Activated naive CD8-positive, alpha-beta T cell treated with anti-CD3 and anti-CD28 coated beads, Interleukin-2, amount 10 ng/mL, durations not matched to agents 7 days and 5 days (primary cell): ENCODE measurements around the gene CHD2. TPM values are rescaled to one million over a fixed set of nuclear protein-coding genes. Genes with fewer than 3 reads are reported as not detected.
"Not testable (repeated sequence)": the region's sequence is repeated elsewhere in the genome, so short reads cannot be mapped to it uniquely, and the experiment has no call there.

Experiments used
- ATAC-seq: fragments of 150-1000 bp; cut with Tn5 transposase; one replicate; pipeline ENCODE4 v1.10.0; 2021; ENCODE audit warnings: low read depth, moderate library complexity
- POLR2A ChIA-PET: fragments of 350-600 bp; sonication (Branson Sonifier 250); formaldehyde crosslinking; loops from one replicate; lab custom pipeline; 2021; ENCODE audit warnings: antibody characterized with exemption; lab: Charles Lee
- DNase-seq: peaks from one replicate; pipeline ENCODE4 v3.0.0; 2021
- H3K27ac Mint-ChIP-seq: one replicate; pipeline ENCODE4 v1.8.0; 2022; ENCODE audit warnings: mild to moderate bottlenecking, mixed read lengths
- H3K27me3 Mint-ChIP-seq: one replicate; pipeline ENCODE4 v1.8.0; 2022; ENCODE audit warnings: mild to moderate bottlenecking, moderate library complexity, mixed read lengths
- H3K36me3 Mint-ChIP-seq: one replicate; pipeline ENCODE4 v1.8.0; 2021; ENCODE audit warnings: mild to moderate bottlenecking, mixed read lengths
- H3K4me1 Mint-ChIP-seq: one replicate; pipeline ENCODE4 v1.8.0; 2021; ENCODE audit warnings: mixed read lengths
- H3K4me3 Mint-ChIP-seq: one replicate; pipeline ENCODE4 v1.8.0; 2022; ENCODE audit warnings: mild to moderate bottlenecking, moderate library complexity, mixed read lengths
- H3K9me3 Mint-ChIP-seq: one replicate; pipeline ENCODE4 v1.8.0; 2021; ENCODE audit warnings: mixed read lengths
- total RNA-seq, 2 experiments: library from RNA; stranded (reverse); gene quantifications; one replicate each; pipeline ENCODE4 v1.2.3, GENCODE V29; 2021

CHD2 gene
- total RNA-seq, 2 experiments from 2014 or later = 218 to 236 TPM

DNA sequence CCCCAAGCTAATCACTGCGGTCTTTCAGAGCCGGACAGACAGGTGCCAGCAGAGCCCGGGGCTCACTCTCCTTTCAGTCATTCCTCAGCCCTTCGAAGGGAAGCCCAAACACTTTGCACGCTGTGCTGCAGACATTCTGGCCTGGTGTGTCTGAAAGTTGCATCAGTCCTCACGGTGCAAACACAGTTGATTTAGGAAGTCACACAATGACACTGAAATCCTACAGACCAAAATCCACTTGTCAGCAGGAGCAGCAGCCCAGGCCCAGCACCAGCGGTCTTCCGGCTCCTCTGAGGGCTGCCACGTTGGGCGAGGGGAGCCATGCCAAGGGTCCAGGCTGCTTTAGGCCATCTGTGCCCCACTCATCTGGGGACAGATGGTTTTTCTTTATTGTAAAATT, 127.3 kb downstream of the CHD2 start:
- H3K27ac Mint-ChIP-seq = no peak overlapping the region
- H3K27me3 Mint-ChIP-seq = no peaks in the 10 kb centered on the region
- H3K9me3 Mint-ChIP-seq = no peaks in the 10 kb centered on the region
- peaks cover 37% of the 10 kb centered on the region for H3K4me1 Mint-ChIP-seq
- H3K4me3 Mint-ChIP-seq = no peak overlapping the region
- POLR2A ChIA-PET = interaction anchor here (0.6 kb wide), 1 partner anchor 232 kb away, joined by 3 read pairs; no protein-coding TSS in a partner anchor
- ATAC-seq (no peak), DNase-seq (no peak)
- H3K36me3 Mint-ChIP-seq = peaks cover 36% of the 10 kb centered on the region

DNA sequence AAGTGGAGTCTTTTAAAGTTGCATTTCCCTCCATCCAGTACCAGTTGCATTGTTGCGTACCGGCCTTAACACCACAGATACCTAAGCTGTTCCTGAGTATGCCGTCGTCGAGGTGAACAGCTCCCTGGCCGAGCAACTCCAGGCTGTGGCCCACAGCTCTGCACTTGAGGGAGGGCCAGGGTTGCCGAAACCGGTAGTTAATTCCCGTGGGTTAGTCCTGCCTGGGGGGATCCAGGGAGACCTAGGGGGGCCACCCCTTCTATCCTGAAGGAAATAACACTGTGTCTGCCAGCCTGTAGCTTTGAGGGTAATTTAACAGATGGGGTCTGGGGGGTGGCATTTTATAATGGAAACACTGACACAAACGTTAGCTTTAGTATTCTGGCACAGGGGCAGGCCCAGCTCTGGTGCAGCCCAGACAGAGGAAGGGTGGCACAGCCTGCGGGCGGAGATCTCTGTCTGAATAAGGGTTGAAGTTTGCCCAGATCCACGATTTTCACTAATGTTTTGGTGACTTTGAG, 128.0 kb downstream of the CHD2 start:
- POLR2A ChIA-PET = interaction anchor here (0.6 kb wide), 1 partner anchor 233 kb away, joined by 3 read pairs; no protein-coding TSS in a partner anchor
- ATAC-seq (no peak), DNase-seq (no peak)
- Mint-ChIP-seq H3K9me3 (no peaks in the 10 kb centered on the region), H3K36me3 (peaks cover 28% of the 10 kb centered on the region), H3K4me3 (no peak overlapping the region), H3K27ac (no peak overlapping the region), H3K4me1 (peaks cover 30% of the 10 kb centered on the region), H3K27me3 (no peaks in the 10 kb centered on the region)

DNA sequence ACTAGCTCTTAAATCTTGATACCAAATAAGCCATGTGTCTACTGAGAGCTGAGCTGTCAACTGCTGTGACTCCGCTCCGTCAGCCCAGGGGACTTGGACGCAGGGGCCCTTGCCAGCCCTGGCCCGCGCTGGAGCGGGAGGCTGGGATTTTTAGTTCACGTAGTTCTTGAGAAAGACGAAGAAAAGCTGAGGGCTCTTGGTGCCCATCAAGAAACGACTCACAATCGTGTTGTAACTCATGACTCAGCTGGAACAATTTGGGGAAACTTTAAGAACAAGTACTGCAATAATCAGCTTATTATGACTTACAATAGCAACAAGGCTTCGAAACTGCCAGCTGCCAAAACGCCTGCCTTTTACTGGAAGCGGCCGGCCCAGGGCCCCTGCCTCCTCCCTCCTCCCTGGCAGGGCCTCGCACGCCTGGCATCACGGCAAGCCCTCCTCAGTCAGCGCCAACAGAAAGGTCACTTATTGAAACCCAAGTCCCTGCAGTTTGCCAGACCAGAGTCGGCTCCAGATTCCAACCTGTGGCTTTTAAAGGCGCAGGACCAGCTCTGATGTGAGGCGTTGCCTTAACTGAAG, 128.6 kb downstream of the CHD2 start:
- no peaks in the 10 kb centered on the region for H3K27me3 Mint-ChIP-seq
- DNase-seq (no peak), ATAC-seq (no peak)
- H3K9me3 Mint-ChIP-seq = no peaks in the 10 kb centered on the region
- H3K36me3 Mint-ChIP-seq = peaks cover 23% of the 10 kb centered on the region
- no peak overlapping the region for H3K4me3 Mint-ChIP-seq
- POLR2A ChIA-PET = no interaction called here
- H3K27ac Mint-ChIP-seq = no peak overlapping the region
- peaks cover 25% of the 10 kb centered on the region for H3K4me1 Mint-ChIP-seq

DNA sequence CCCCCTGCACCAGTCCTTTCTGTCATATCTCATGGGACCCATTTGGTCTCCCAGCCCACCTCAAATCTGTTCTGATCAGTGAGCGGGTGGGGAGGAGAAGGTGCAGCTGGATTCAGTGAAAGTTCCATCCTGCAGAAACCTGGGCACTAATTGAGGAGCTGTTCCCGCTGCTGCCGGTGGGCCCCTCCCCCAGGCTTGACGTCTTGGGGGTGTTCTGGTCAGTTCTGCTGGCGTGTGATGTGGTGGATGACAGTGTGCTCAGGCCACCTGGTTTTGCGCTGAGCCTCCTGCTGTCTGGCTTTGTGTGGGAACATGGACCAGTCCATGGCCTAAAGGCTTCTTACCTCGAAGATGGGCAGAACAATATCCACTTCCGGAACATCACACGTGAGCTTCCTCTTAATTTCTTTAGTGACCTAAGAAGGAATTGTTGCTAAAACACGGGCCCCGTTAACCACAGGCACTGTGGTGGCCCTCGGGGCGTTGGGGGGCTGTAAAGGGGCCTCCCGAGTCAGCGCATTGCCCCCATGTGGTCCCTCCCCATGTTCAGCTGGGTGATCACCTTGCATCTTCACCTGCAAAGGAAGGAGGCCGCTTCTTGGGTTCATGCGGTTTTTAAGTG, 129.2 kb downstream of the CHD2 start:
- ATAC-seq (no peak), DNase-seq (no peak)
- H3K27me3 Mint-ChIP-seq = no peaks in the 10 kb centered on the region
- H3K9me3 Mint-ChIP-seq = no peaks in the 10 kb centered on the region
- H3K36me3 Mint-ChIP-seq = peaks cover 17% of the 10 kb centered on the region
- no peak overlapping the region for H3K27ac Mint-ChIP-seq
- H3K4me1 Mint-ChIP-seq = peaks cover 20% of the 10 kb centered on the region
- POLR2A ChIA-PET = interaction anchor here (0.5 kb wide), 1 partner anchor 230 kb away, joined by 3 read pairs; no protein-coding TSS in a partner anchor
- no peak overlapping the region for H3K4me3 Mint-ChIP-seq

DNA sequence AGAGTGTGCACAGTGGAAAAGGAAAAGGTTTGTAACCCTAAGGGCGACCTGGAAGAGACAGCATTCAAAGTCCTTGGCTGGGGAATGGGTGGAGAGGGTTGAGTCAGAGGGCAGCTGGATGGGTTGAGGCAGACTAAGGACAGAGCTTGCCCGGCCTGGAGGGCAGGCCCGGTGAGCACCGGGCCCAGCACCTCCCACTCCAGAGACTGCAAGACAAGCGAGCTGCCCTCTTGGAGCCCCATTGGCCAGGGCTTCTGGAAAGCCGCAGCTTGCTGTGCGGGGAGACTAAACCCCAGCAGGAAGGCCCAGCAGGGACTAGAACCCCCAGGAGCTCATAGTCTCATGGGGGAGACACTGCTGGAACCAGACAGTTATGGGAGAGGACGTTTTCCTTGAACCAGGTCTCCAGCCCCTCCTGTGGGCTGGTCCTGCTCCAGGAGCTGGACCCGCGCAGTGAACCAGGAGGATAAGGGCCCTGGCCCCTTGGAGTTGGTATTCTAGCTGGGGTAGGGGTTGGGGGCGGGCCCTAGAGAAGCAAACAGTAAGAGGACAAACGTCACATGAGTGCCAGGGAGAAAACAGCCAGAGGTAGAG, 129.8 kb downstream of the CHD2 start:
- H3K4me3 Mint-ChIP-seq = no peak overlapping the region
- no peaks in the 10 kb centered on the region for H3K9me3 Mint-ChIP-seq
- ATAC-seq (no peak), DNase-seq (peak; percentile 38)
- H3K36me3 Mint-ChIP-seq = peaks cover 11% of the 10 kb centered on the region
- no peak overlapping the region for H3K27ac Mint-ChIP-seq
- POLR2A ChIA-PET = interaction anchor here (0.5 to 1.1 kb wide), 2 partner anchors 12 to 231 kb away, joined by 3 read pairs; no protein-coding TSS in a partner anchor
- H3K27me3 Mint-ChIP-seq = no peaks in the 10 kb centered on the region
- H3K4me1 Mint-ChIP-seq = peaks cover 15% of the 10 kb centered on the region

DNA sequence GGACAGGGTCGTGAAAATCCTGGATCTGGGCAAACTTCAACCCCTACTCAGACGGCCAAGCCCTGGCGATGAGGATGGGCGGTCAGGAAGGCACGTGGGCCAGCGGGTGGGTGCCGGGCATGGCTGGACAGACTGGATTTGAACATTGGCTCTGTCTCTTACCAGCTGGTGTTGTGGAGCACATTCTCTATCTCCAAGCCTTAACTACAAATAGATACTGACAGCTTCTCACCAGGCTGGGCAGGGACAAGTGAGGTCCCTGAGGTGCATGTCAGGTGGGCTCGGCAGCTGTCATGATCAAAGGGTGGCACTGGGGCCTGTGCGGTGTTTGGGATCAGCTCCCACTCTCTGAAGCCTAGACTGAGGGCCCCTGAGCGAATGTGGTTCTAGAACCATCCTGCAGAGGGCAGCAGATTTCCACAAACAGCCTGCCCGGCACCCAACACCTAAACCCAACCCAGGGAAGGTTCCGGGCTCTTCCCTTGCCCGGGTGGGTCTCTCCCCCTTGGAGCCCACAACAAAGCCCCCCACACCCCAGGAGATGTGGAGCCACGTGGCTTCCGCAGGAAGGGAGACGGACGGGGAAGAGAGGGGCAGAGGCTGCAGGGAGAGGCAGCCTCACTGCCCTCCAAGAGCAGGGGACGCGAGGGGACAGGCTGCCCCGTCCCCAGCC, 130.4 kb downstream of the CHD2 start:
- DNase-seq (peak; percentile 69), ATAC-seq (peak; percentile 79)
- Mint-ChIP-seq H3K4me3 (no peak overlapping the region), H3K27ac (peak overlapping the region; percentile 49), H3K9me3 (no peaks in the 10 kb centered on the region), H3K36me3 (peaks cover 4% of the 10 kb centered on the region), H3K27me3 (no peaks in the 10 kb centered on the region), H3K4me1 (peaks cover 9% of the 10 kb centered on the region)
- POLR2A ChIA-PET = interaction anchor here (1.1 kb wide), 1 partner anchor 12 kb away, joined by 3 read pairs; no protein-coding TSS in a partner anchor

DNA sequence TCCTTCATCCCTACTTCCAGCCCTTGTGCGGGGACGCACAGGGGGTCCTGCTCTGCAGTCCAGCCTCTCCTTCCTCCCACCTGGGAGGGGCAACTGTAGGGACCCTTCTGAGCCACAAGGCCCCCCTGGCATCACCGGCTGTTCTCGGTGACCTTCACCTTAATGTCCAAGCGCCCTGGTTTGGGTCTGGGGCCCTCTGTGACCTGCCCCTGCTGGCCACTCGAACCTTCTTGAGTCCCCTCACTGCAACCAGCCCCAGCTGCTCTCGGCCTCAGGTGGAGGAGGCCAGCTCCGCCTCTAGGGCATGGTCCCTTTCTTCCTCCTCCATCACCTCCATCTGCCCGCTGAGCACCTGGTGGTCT, 131.0 kb downstream of the CHD2 start:
- Mint-ChIP-seq H3K27ac (no peak overlapping the region), H3K27me3 (no peaks in the 10 kb centered on the region), H3K4me1 (peaks cover 9% of the 10 kb centered on the region), H3K36me3 (peaks cover 3% of the 10 kb centered on the region), H3K9me3 (no peaks in the 10 kb centered on the region), H3K4me3 (no peak overlapping the region)
- POLR2A ChIA-PET = no interaction called here
- DNase-seq = no peak
- ATAC-seq = no peak

DNA sequence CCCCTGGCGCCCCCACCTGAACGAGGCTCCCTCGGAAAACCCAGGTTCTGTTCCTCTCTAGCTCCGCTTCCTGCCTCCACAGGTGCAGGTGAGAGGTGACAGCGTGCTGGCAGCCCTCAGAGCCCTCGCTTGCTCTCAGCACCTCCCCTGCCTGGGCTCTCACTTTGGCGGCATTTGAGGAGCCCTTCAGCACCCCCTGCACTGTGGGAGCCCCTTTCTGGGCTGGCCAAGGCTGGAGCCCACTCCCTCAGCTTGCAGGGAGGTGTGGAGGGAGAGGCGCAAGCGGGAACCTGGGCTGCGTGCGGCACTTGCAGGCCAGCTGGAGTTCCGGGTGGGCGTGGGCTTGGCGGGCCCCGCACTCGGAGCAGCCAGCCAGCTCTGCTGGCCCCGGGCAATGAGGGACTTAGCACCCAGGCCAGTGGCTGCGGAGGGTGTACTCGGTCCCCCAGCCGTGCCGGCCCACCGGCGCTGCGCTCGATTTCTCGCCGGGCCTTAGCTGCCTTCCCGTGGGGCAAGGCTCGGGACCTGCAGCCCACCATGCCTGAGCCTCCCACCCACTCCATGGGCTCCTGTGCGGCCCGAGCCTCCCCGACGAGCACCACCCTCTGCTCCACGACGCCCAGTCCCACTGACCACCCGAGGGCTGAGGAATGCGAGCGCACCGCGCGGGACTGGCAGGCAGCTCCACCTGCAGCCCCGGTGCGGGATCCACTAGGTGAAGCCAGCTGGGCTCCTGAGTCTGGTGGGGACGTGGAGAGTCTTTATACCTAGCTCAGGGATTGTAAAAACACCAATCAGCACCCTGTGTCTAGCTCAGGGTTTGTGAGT, 131.6 kb downstream of the CHD2 start:
- H3K27ac Mint-ChIP-seq, H3K4me3 Mint-ChIP-seq, H3K9me3 Mint-ChIP-seq, H3K36me3 Mint-ChIP-seq, ATAC-seq, H3K27me3 Mint-ChIP-seq, POLR2A ChIA-PET: not testable (repeated sequence)
- H3K4me1 Mint-ChIP-seq = peaks cover 10% of the 10 kb centered on the region
- peak; percentile 28 for DNase-seq

DNA sequence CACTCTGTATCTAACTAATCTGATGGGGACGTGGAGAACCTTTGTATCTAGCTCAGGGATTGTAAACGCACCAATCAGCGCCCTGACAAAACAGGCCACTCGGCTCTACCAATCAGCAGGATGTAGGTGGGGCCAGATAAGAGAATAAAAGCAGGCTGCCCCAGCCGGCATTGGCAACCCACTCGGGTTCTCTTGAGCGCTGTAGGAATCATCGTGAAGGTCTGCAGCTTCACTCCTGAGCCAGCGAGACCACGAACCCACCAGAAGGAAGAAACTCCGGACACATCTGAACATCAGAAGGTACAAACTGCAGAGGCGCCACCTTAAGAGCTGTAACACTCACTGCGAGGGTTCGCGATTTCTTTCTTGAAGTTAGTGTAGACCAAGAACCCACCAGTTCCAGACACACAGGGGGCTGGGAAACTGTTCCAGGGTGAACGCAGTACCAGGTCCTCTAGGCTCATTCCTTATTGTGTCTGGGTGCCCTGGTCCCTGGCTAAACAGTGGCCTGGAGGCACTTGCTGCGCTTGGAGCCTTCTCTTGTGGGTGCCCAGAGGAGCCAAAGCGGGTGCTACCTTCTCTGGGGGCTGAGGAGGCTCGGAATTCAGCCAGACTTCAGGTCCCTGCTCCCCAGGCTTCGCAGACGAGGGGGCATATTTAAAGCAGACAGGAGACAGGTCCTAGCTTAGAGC, 132.5 kb downstream of the CHD2 start:
- H3K27ac Mint-ChIP-seq, ATAC-seq, POLR2A ChIA-PET: not testable (repeated sequence)

DNA sequence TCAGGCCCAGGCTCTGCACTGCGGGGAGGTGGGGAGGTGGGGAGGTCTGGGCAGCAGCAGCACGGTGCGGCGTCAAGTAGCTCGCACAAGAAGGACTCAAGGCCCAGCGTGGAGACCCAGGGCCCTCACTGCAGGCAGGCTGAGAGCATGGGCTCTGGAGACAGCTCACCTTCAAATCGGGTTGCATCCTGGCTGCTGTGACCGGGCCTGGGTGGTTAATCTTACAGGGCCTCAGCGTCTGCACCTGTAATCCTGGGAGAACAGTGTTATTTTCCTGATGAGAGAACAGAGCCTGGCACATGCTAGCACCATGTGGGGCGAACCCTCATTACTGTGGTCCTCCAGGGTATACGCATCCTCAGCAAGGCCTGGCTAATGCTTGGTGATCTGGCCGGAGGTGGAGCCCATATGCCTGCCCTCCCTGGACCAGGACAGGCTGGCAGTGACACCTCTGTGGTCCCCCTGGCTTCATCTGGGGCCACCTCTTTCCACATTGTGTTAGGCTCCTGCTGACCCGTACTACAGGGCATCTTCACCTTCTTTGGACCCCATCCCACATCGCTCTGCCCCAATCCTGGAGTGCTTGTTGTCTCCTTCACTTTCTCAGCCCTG, 133.4 kb downstream of the CHD2 start:
- Mint-ChIP-seq H3K27ac (no peak overlapping the region), H3K4me1 (peaks cover 10% of the 10 kb centered on the region), H3K4me3 (no peak overlapping the region), H3K36me3 (no peaks in the 10 kb centered on the region), H3K27me3 (no peaks in the 10 kb centered on the region), H3K9me3 (no peaks in the 10 kb centered on the region)
- POLR2A ChIA-PET = no interaction called here
- ATAC-seq (no peak), DNase-seq (peak; percentile 14)

More for the DNA sequence above, 132.5 kb downstream of the CHD2 start:
- H3K4me3 Mint-ChIP-seq, H3K9me3 Mint-ChIP-seq, H3K27me3 Mint-ChIP-seq, H3K36me3 Mint-ChIP-seq: not testable (repeated sequence)
- peak; percentile 20 for DNase-seq
- H3K4me1 Mint-ChIP-seq = peaks cover 10% of the 10 kb centered on the region

DNA sequence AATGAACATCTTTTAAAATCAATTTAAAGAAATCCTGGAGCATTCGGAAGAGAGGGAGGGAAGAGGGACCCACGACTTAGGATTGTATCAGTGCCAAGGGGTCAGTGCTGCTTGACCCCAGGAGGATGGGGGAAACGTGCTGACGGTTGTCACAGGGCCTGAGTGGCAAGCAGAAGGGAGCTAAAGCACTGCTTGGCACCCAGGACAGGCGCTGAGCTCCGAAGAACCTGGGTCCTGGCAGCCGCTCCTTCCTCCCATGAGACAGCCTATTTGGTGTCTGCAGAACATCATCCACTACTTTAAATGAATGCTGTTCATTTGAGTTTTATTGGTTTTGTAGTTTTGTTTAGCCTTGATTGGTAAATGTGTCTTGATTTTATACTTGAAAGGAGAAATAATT, 134.4 kb downstream of the CHD2 start:
- no peak overlapping the region for H3K4me3 Mint-ChIP-seq
- POLR2A ChIA-PET = interaction anchor here (0.6 kb wide), 1 partner anchor 1113 kb away, joined by 3 read pairs; no protein-coding TSS in a partner anchor
- H3K36me3 Mint-ChIP-seq = no peaks in the 10 kb centered on the region
- ATAC-seq (no peak), DNase-seq (peak; percentile 10)
- peaks cover 10% of the 10 kb centered on the region for H3K4me1 Mint-ChIP-seq
- H3K27me3 Mint-ChIP-seq = no peaks in the 10 kb centered on the region
- no peak overlapping the region for H3K27ac Mint-ChIP-seq
- no peaks in the 10 kb centered on the region for H3K9me3 Mint-ChIP-seq
